ENCODE measurements around the gene S100A8.
A peak's percentile ranks its signal among the peaks of the same experiment; 100 is the strongest.

S100A8 gene

DNA sequence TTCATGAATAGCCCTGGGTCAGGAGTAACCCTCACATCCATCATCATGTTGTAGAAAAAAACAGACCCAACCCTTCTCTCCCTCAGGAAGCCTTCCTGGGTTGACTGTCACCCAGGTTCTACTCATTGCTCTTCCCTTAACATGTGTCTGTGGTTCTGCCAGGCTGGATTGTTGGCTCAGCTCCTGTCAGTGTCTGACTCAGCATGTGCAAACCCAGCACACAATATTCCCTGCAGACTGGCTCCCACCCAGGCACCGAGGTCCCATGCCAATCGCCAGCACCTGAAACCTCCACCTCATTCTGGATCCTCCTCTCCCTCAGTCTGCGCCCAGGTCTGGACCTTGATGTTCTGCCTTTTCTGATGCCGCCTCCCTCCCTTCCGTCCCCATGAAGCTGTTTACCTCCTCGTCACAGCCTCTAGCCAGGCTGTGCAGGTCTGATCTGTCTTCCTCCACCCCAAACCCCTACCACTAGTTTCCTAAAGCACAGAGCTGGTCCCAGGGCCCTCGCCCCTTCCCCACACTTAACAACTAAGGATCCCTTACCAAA is 4.3 kb upstream of the S100A8 start:
- DNase-seq (ENCODE audit: low read depth) = no peak
- no peak overlapping the region for H3K4me3 ChIP-seq (ENCODE audit: low read depth, low read length)

DNA sequence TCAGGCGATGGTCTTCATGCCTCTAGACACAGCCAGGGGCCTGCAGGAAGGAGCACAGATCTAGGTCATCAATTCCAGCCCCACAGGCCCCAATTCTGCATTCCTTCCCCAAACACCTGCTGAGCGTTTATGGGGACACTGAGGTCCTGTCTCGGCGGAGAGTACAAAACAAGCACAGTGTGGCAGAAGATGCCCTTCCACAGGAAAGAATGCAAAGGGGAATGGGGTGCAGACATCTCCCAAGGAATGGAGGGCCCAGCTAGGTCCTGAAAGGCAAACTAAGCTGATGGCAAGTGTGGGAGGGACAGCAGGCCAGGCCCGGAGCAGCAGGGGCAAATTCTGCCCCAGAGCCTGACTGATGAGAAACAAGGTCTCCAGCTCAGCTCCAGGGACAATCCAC is 3.5 kb upstream of the S100A8 start:
- no peak overlapping the region for H3K4me3 ChIP-seq (ENCODE audit: low read depth, low read length)
- DNase-seq (ENCODE audit: low read depth) = no peak

GRCh38 chr1:153393926-153394325 is 3.1 kb upstream of the S100A8 start:
- H3K4me3 ChIP-seq (ENCODE audit: low read depth, low read length) = no peak overlapping the region
- no peak for DNase-seq (ENCODE audit: low read depth)

DNA sequence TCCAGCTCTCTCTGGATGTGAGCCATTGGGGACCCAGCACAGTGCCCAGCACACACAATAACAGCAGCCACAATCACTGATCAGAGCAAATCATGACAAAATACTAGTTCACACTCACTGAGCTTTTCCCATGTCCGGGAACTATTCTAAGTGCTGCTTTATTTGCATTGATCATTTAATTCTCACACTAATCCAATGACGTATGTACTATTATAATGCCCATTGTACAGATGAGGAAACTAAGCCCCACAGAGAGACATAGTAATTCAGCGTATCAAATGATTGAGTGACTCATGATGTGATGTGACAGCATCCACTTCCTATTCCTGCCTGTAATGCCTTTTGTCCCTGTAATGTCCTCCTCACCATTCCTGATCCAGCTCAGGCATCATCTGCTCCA is 1.9 kb upstream of the S100A8 start:
- no peak overlapping the region for H3K4me3 ChIP-seq (ENCODE audit: low read depth, low read length)
- no peak for DNase-seq (ENCODE audit: low read depth)

DNA sequence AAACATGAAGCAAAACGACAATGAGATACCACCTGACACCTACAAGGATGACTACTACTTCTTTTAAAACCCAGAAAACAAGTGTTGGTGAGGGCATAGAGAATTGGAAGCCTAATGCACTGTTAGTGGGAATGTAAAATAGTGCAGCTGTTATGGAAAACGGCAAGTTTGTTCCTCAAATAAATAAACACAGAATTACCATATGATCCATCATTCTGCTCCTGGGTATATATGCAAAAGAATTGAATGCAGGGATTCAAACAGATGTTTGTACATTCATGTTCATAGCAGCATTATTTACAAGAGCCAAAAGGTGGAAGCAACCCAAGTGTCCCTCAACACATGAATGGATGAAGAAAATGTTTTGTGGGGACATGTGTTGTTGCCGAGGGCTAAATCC is 1.4 kb upstream of the S100A8 start:
- H3K4me3 ChIP-seq (ENCODE audit: low read depth, low read length) = no peak overlapping the region
- no peak for DNase-seq (ENCODE audit: low read depth)

- no peak overlapping the region for H3K4me3 ChIP-seq (ENCODE audit: low read depth, low read length)
- DNase-seq (ENCODE audit: low read depth) = no peak
Observed at GRCh38 chr1:153389973-153390879, 647 bp downstream of the S100A8 start.

GRCh38 chr1:153389401-153389800 is 1.5 kb downstream of the S100A8 start:
- no peak overlapping the region for H3K4me3 ChIP-seq (ENCODE audit: low read depth, low read length)
- no peak for DNase-seq (ENCODE audit: low read depth)

- H3K4me3 ChIP-seq (ENCODE audit: low read depth, low read length) = no peak overlapping the region
- no peak for DNase-seq (ENCODE audit: low read depth)
Observed at GRCh38 chr1:153387785-153388184, 3.1 kb downstream of the S100A8 start.

GRCh38 chr1:153387001-153387400 is 3.9 kb downstream of the S100A8 start:
- DNase-seq (ENCODE audit: low read depth) = no peak
- no peak overlapping the region for H3K4me3 ChIP-seq (ENCODE audit: low read depth, low read length)

DNA sequence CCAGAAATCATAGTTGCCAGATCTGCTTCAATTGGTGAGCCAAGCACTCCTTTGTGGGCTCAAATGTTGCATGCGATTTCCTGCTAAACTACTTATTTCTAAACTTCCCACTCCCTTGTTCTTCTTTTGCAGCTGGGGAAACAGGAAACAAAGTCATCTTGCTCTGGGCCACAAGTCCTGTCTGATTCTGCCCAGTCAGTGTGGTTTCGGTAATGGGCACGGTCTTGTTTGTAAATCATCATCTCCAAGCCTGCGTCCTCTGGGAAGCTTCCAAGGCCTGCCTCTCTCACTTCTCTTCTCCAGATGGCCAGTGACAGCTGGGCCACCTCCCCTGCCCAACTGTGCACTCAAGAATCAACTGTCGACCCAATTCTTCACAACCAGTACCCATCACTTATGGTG is 4.4 kb downstream of the S100A8 start:
- DNase-seq (ENCODE audit: low read depth) = no peak
- H3K4me3 ChIP-seq (ENCODE audit: low read depth, low read length) = no peak overlapping the region

GRCh38 chr1:153384958-153385580 is 5.8 kb downstream of the S100A8 start:
- DNase-seq (ENCODE audit: low read depth) = no peak
- no peak overlapping the region for H3K4me3 ChIP-seq (ENCODE audit: low read depth, low read length)

DNA sequence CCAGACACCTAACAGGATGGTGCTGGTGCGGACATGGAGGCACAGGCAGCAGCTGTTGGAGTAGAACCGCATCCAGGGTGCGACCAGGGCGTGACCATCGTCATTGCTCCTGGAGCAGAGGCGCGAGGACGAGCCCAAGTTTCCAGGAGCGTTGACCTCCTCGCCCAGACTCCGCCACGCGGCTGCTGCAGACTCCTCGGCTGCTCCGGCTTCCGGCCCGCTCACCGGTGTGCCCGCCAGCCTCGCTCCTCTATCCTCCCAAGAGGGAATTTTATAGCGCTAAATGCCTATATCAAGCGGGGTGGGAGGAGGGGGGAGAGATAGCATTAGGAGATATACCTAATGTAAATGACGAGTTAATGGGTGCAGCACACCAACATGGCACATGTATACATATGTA is 10.2 kb downstream of the S100A8 start:
- no peak for DNase-seq (ENCODE audit: low read depth)
- no peak overlapping the region for H3K4me3 ChIP-seq (ENCODE audit: low read depth, low read length)

GRCh38 chr1:153379591-153379990 is 11.3 kb downstream of the S100A8 start:
- DNase-seq (ENCODE audit: low read depth) = no peak
- H3K4me3 ChIP-seq (ENCODE audit: low read depth, low read length) = no peak overlapping the region

DNA sequence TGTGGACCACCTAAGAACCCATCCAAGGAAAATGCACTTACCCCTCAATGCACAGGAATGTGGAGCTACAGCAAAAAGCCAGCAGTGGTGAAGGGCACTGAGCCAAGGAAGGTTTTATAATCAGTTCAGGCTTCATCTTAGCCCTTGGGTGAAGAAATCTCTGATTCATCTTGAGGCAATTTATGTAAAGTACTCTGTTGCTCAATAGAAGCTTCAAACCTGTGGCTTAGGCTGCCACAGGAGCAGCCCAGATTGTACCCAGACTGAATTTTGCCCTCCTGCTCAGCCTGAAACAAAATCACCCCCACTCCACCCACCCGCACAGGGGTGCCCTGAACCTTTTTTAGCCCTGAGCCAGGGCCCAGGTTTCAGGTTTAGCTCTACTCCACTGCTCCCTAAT is 15.4 kb downstream of the S100A8 start, which contains the start of gene S100A12:
TSS of gene S100A12 (minus strand) at position 111 of the 400 bp plus-strand sequence. CDS start 1,029 bp downstream, outside the sequence.
- H3K4me3 ChIP-seq (ENCODE audit: low read depth, low read length) = no peak within 1 kb of the TSS
- DNase-seq (ENCODE audit: low read depth) = peak; percentile 55

GRCh38 chr1:153374071-153374470 is 16.8 kb downstream of the S100A8 start:
- no peak for DNase-seq (ENCODE audit: low read depth)
- H3K4me3 ChIP-seq (ENCODE audit: low read depth, low read length) = no peak overlapping the region

DNA sequence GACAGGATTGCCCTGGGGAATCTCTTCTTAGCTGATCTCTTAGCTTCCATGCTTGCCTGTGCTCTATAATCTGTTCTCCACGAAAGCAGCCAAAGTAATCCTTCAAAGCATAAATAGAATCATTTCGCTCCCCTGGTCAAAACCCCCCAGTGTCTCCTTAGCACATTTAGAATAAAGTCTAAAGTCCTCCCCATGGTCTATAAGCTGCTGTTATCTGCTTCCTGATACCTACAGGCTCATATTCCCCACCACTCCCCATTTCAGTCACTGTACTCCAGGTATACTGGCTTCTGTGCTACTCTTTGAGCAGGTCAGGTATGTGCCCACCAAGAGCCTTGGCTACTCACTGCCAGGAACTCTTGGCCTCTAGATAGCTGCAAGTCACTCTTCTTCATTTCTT is 18.3 kb downstream of the S100A8 start:
- H3K4me3 ChIP-seq (ENCODE audit: low read depth, low read length) = no peak overlapping the region
- no peak for DNase-seq (ENCODE audit: low read depth)

DNA sequence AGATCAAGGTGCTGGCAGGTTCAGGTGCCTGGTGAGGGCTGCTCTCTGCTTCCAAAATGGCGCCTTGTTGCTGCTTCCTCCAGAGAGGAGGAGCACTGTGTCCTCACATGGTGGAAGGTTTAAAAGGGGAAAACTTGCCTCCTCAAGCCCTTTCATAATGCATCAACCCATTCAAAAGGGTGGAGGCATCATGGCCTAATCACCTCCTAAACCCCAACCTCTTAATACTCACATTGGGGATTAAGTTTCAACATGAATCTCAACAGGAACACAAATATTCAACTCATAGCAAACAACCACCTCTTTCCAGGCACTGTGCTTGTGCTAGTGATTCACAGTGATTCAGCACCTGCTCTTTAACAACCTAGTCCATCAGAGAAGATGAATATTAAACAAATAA is 19.6 kb downstream of the S100A8 start:
- no peak overlapping the region for H3K4me3 ChIP-seq (ENCODE audit: low read depth, low read length)

GRCh38 chr1:153370146-153370545 is 20.7 kb downstream of the S100A8 start:
- DNase-seq (ENCODE audit: low read depth) = no peak
- H3K4me3 ChIP-seq (ENCODE audit: low read depth, low read length) = no peak overlapping the region

More for the DNA sequence above, 19.6 kb downstream of the S100A8 start:
- DNase-seq (ENCODE audit: low read depth) = no peak

- H3K4me3 ChIP-seq (ENCODE audit: low read depth, low read length) = no peak overlapping the region
Observed at GRCh38 chr1:153368495-153368894, 22.4 kb downstream of the S100A8 start.

DNA sequence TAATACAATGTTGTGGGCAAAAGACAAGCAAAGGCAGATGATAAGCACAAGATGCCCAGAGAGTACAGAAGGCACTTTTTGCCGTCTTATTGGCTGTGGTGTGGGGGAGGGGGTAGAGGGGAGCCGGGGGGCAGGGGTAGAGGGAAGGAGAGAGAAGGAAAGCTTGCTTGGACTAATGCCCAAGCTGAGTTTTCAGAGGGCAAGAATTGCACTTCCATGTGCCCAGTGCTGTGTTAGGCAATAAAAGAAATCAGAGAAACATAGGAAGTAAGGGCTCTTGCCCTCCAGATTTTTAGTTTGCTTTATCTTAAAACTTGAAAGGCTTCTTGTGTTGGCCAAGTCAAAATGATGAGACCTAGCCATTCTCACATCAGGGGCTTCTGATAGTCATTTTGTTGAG is 23.8 kb downstream of the S100A8 start:
- H3K4me3 ChIP-seq (ENCODE audit: low read depth, low read length) = no peak overlapping the region
- DNase-seq (ENCODE audit: low read depth) = no peak

More at GRCh38 chr1:153368495-153368894, 22.4 kb downstream of the S100A8 start:
- no peak for DNase-seq (ENCODE audit: low read depth)
